IPS DF 6.9 (cell line): ENCODE results near the gene NPAS2.

ENCODE experiments used
- DNase-seq: peaks from one replicate; pipeline ENCODE4 v3.0.0-alpha.2; 2013; ENCODE audit warnings: low read depth, low spot score
- H3K27ac ChIP-seq: one replicate; pipeline ENCODE4 v1.5.1; 2013; ENCODE audit warnings: low read length, control low read depth
- H3K27me3 ChIP-seq: 2 replicates; pipeline ENCODE4 v1.6.1; 2013; ENCODE audit warnings: mild to moderate bottlenecking, low read length; ENCODE audit not compliant: control insufficient read depth, insufficient read depth
- H3K36me3 ChIP-seq: 2 replicates; pipeline ENCODE4 v1.6.1; 2013; ENCODE audit warnings: low read length; ENCODE audit not compliant: control insufficient read depth, insufficient read depth
- H3K4me1 ChIP-seq: 2 replicates; pipeline ENCODE4 v1.6.1; 2013; ENCODE audit warnings: low read length; ENCODE audit not compliant: control insufficient read depth, insufficient read depth
- H3K4me3 ChIP-seq: 2 replicates; pipeline ENCODE4 v1.5.1; 2013; ENCODE audit warnings: mild to moderate bottlenecking, low read length
- H3K9me3 ChIP-seq: 2 replicates; pipeline ENCODE4 v1.6.1; 2013; ENCODE audit warnings: low read length, inconsistent platforms; ENCODE audit not compliant: control insufficient read depth, insufficient read depth
- WGBS: extraction: QIAGEN DNeasy Blood & Tissue Kit; methylation state at CpG from one replicate; pipeline ENCODE4 v1.1.7; 2013; ENCODE audit warnings: mixed read lengths, missing lambda C conversion rate; ENCODE audit not compliant: insufficient read length, insufficient coverage; 5-methylcytosine and 5-hydroxymethylcytosine counted together

The NPAS2 gene

DNA sequence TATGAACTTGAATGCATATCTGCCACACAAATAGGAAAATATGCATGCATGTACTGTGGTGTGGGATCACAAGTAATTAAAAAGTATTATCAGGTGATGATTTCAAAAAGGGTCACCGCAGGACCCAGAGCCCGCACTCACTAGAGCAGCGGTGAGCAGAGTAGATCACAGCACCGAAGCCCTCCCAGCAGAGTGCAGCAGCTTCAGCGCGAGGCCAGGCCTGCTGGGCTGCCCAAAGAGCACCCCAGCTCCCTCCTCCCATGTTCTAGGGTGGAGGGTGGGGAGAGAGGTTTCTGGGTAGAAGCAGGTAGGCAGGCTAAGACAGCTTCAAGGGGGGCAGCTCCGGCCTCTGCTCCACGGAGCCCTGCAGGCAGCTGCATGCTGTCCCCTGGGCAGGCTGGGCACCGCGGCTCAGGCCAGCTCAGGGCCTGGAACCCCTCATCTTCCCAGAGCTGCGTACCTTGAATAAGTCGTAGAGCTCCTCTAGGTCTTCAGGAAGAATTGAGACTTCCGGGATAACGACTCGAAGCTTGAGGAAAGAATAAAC lies 207.1 kb downstream of the NPAS2 start:
- Histone ChIP-seq H3K27me3 (no peaks in the 10 kb centered on the region), H3K4me1 (peaks cover 4% of the 10 kb centered on the region), H3K27ac (no peak overlapping the region), H3K36me3 (peaks cover 7% of the 10 kb centered on the region; the same call in 1 of the 2 replicates), H3K9me3 (no peaks in the 10 kb centered on the region), H3K4me3 (no peak overlapping the region)
- WGBS = no CpG with 5 or more reads among the region's 15 CpGs
- no peak for DNase-seq

GRCh38 chr2:101027852-101028251 lies 207.9 kb downstream of the NPAS2 start:
- DNase-seq = no peak
- Histone ChIP-seq H3K36me3 (peaks cover 4% of the 10 kb centered on the region; the same call in 1 of the 2 replicates), H3K27ac (no peak overlapping the region), H3K4me3 (no peak overlapping the region), H3K4me1 (peaks cover 4% of the 10 kb centered on the region), H3K9me3 (no peaks in the 10 kb centered on the region), H3K27me3 (no peaks in the 10 kb centered on the region)
- WGBS = no CpG with 5 or more reads among the region's 8 CpGs

GRCh38 chr2:101030866-101031554 lies 211.1 kb downstream of the NPAS2 start:
- no CpG with 5 or more reads among the region's 10 CpGs for WGBS
- peaks cover 4% of the 10 kb centered on the region for H3K4me1 ChIP-seq
- no peak for DNase-seq
- H3K27ac ChIP-seq = no peak overlapping the region
- peaks cover 4% of the 10 kb centered on the region; the same call in 1 of the 2 replicates for H3K36me3 ChIP-seq
- no peaks in the 10 kb centered on the region for H3K27me3 ChIP-seq
- no peak overlapping the region for H3K4me3 ChIP-seq
- no peaks in the 10 kb centered on the region for H3K9me3 ChIP-seq

GRCh38 chr2:101032084-101032776 lies 212.3 kb downstream of the NPAS2 start:
- no CpG with 5 or more reads among the region's 15 CpGs for WGBS
- DNase-seq = no peak

DNA sequence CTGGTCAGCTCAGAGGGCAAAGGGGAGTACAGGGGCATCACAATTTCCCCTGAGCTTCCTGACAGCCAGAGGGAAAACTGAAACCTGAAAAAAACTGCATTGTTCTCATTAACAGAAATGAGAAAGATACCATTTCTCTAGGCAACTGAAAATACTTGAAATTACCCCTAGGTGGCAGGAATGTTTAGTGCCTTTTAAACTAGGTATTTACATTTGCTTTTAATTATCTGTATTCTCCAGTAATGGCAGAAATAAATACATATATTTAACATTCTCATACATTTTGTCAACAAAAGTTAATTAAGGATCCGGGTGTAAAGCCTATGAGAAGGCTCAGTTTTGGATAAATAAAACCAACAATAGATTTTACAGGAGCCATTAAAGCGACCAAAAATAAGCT lies 216.6 kb downstream of the NPAS2 start:
- no peaks in the 10 kb centered on the region for H3K27me3 ChIP-seq
- H3K4me1 ChIP-seq = no peaks in the 10 kb centered on the region
- no peak overlapping the region for H3K27ac ChIP-seq
- H3K4me3 ChIP-seq = no peak overlapping the region
- no CpG with 5 or more reads among the region's 2 CpGs for WGBS
- peaks cover 3% of the 10 kb centered on the region for H3K36me3 ChIP-seq
- DNase-seq = no peak
- H3K9me3 ChIP-seq = no peaks in the 10 kb centered on the region

More at GRCh38 chr2:101032084-101032776, 212.3 kb downstream of the NPAS2 start:
- H3K27me3 ChIP-seq = no peaks in the 10 kb centered on the region
- no peaks in the 10 kb centered on the region; the same call in 1 of the 2 replicates for H3K4me1 ChIP-seq
- H3K4me3 ChIP-seq = no peak overlapping the region
- H3K36me3 ChIP-seq = peaks cover 4% of the 10 kb centered on the region; the same call in 1 of the 2 replicates
- H3K27ac ChIP-seq = no peak overlapping the region
- no peaks in the 10 kb centered on the region for H3K9me3 ChIP-seq

DNA sequence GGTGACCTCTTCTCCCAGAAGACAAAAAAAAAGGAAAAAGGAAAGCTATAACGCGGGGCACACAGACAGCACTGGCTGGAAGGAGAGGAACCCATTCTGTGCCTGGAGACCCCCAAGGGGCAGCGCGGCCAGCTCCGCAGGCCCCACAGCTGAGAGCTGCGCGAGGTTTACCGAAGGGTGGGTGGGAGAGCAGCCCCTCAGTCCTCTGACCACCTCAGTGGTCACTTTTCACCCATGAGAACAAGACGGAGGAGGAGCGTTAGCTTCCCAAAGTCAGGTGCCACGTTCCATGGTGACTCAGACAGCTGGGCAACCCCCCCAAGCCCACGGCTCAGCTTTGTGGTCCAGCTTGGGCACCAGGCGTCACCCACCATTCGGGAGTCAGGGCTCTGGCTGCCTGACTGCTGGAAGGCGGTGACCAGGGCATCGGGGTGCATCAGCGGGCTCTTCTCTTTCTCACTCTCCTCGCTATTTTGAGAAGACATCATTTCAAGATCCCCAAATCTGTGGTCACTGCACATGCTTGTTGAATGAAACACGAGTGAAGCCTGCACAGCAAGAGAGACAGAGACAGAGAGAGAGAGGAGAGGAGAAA lies 217.3 kb downstream of the NPAS2 start:
- no CpG with 5 or more reads among the region's 19 CpGs for WGBS
- Histone ChIP-seq H3K9me3 (no peaks in the 10 kb centered on the region), H3K36me3 (peaks cover 3% of the 10 kb centered on the region), H3K4me1 (no peaks in the 10 kb centered on the region), H3K27me3 (no peaks in the 10 kb centered on the region), H3K4me3 (no peak overlapping the region), H3K27ac (no peak overlapping the region)
- no peak for DNase-seq

DNA sequence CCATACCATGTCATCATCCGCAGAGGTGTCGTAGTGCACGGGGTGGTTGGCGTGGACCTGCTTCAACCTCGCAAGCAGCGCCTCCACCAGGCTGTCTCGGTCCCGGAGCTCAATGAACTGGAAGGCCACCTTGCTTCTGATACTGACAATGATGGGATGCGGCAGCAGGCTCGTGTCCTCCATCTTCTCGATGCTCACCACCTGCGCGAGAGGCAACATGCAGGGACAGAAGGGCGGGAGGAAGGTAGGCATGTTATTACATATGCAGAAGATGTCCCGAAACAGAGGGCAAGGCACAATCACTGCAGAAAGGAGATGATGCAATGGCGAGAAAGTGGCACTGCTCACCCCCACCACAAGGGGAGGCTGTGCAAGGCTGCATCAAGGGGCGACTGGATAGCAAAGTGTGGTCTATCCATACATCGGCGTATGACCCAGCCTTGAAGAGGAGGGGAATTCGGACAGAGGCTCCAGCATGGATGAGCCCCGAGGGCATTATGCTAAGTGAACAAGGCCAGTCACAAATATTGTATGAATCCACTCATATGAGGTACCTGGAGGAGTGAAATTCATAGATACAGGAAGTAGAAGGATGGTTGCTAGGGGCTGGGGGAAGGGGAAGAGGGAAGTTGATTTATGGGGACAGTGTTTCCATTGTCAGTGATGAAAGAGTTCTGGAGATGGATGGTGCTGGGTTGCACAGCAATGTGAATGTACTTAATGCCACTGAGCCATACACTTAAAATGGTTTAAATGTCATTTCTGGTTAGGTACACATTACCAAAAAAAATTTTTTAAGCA lies 218.7 kb downstream of the NPAS2 start:
- no CpG with 5 or more reads among the region's 21 CpGs for WGBS

GRCh38 chr2:101040072-101040471 lies 220.1 kb downstream of the NPAS2 start:
- H3K9me3 ChIP-seq = no peaks in the 10 kb centered on the region
- no peaks in the 10 kb centered on the region for H3K4me1 ChIP-seq
- no peak overlapping the region for H3K27ac ChIP-seq
- no CpG with 5 or more reads among the region's 13 CpGs for WGBS
- no peak overlapping the region for H3K4me3 ChIP-seq
- no peaks in the 10 kb centered on the region for H3K27me3 ChIP-seq
- no peak for DNase-seq
- peaks cover 3% of the 10 kb centered on the region for H3K36me3 ChIP-seq

More for the DNA sequence above, 218.7 kb downstream of the NPAS2 start:
- H3K4me1 ChIP-seq = no peaks in the 10 kb centered on the region
- H3K4me3 ChIP-seq = no peak overlapping the region
- H3K27ac ChIP-seq = no peak overlapping the region
- H3K27me3 ChIP-seq = no peaks in the 10 kb centered on the region
- peak; percentile 27 for DNase-seq
- H3K36me3 ChIP-seq = peaks cover 3% of the 10 kb centered on the region
- no peaks in the 10 kb centered on the region for H3K9me3 ChIP-seq

DNA sequence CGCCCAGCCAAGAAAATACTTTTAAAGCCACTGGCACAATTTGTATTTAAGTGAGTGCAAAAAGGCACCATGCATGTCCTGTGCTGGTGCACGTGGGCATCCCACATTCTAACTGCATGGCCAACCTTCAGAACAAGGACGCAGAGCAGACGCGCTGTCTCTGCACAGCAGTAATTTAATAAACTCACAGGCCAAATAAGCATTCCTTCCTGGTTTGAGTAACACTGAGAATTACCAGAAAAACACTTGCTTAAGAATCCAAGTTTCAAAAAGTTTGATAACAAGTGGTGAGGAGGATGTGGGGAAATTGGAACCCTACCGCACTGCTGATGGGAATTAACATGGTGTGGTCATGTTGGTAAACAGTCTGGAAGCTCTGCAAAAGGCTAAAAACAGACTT lies 220.8 kb downstream of the NPAS2 start:
- Histone ChIP-seq H3K36me3 (peaks cover 3% of the 10 kb centered on the region), H3K27me3 (no peaks in the 10 kb centered on the region), H3K4me3 (no peak overlapping the region), H3K4me1 (no peaks in the 10 kb centered on the region), H3K9me3 (no peaks in the 10 kb centered on the region), H3K27ac (no peak overlapping the region)
- DNase-seq = no peak
- no CpG with 5 or more reads among the region's 6 CpGs for WGBS

DNA sequence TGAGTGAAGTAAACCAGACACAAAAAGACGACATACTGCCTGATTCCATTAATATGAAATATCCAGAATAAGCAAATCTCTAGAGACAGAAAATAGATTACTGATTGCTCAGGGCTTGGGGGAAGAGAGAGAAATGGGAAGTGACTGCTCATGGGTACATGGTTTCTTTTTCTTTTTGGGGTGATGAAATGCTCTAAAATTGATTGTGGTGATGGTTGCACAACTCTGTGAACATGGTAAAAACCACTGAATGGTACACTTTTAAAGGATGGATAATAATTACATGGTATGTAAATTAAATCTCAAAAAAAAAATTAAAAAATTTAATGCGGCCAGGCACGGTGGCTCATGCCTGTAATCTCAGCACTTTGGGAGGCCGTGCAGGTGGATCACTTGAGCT lies 221.5 kb downstream of the NPAS2 start:
- no peak for DNase-seq
- Histone ChIP-seq H3K9me3 (no peaks in the 10 kb centered on the region), H3K4me3 (no peak overlapping the region), H3K27ac (no peak overlapping the region), H3K36me3 (peaks cover 3% of the 10 kb centered on the region), H3K27me3 (no peaks in the 10 kb centered on the region), H3K4me1 (peaks cover 2% of the 10 kb centered on the region; the same call in 1 of the 2 replicates)
- no CpG with 5 or more reads among the region's 4 CpGs for WGBS
